Activated naive CD4-positive, alpha-beta T cell treated with Interleukin-2 at 50 U/mL for 16 hours (primary cell): ENCODE measurements around the gene ZNF57.
"Not testable (repeated sequence)": the region's sequence is repeated elsewhere in the genome, so short reads cannot be mapped to it uniquely, and the experiment has no call there.

Source experiments
- DNase-seq: peaks from one replicate; pipeline ENCODE4 v3.0.0-alpha.2; 2020

Gene ZNF57

GRCh38 chr19:2900296-2901252 is at the start of gene ZNF57:
TSS of gene ZNF57 (plus strand) at chr19:2900928. CDS start at chr19:2901046, 118 bp downstream.
- DNase-seq: peak; percentile 99

- no peak for DNase-seq
These were observed 48.1 kb upstream of the ZNF57 start for GRCh38 chr19:2852598-2852997.

GRCh38 chr19:2853015-2853606 is 47.6 kb upstream of the ZNF57 start:
- DNase-seq: no peak

GRCh38 chr19:2854849-2855248 is 45.9 kb upstream of the ZNF57 start:
- no peak for DNase-seq

GRCh38 chr19:2856457-2857050 is 44.2 kb upstream of the ZNF57 start:
- DNase-seq: no peak

GRCh38 chr19:2858864-2859263 is 41.9 kb upstream of the ZNF57 start:
- DNase-seq: no peak

GRCh38 chr19:2863816-2864215 is 36.9 kb upstream of the ZNF57 start:
- DNase-seq: no peak

- no peak for DNase-seq
These were observed 35.2 kb upstream of the ZNF57 start for GRCh38 chr19:2865334-2866100.

GRCh38 chr19:2866495-2867024 is 34.2 kb upstream of the ZNF57 start:
- DNase-seq: no peak

GRCh38 chr19:2867025-2867991 is 33.4 kb upstream of the ZNF57 start, which contains the start of gene ZNF556:
TSS of gene ZNF556 (plus strand) at chr19:2867335. CDS start at chr19:2867422, 87 bp downstream.
- no peak for DNase-seq

GRCh38 chr19:2869618-2870017 is 31.1 kb upstream of the ZNF57 start:
- DNase-seq: no peak

- DNase-seq: not testable (repeated sequence)
These were observed 28.6 kb upstream of the ZNF57 start for GRCh38 chr19:2872175-2872574.

- DNase-seq: no peak
These were observed 23.1 kb upstream of the ZNF57 start for GRCh38 chr19:2877398-2878331.

- DNase-seq: no peak
These were observed 16.9 kb upstream of the ZNF57 start for GRCh38 chr19:2883686-2884439.

GRCh38 chr19:2885736-2886135 is 15.0 kb upstream of the ZNF57 start:
- DNase-seq: no peak

- DNase-seq: no peak
These were observed 13.3 kb upstream of the ZNF57 start for GRCh38 chr19:2887391-2887914.

GRCh38 chr19:2888731-2889224 is 11.9 kb upstream of the ZNF57 start:
- DNase-seq: peak; percentile 54

- not testable (repeated sequence) for DNase-seq
These were observed 10.2 kb upstream of the ZNF57 start for GRCh38 chr19:2890531-2890930.

- DNase-seq: no peak
These were observed 4.0 kb upstream of the ZNF57 start for GRCh38 chr19:2896694-2897093.
